C4-2B (cell line): ENCODE results near the gene DEPP1.

ENCODE experiments used
- CTCF ChIP-seq: fragments of 450-650 bp; conservative IDR thresholded peaks from 2 replicates; pipeline ENCODE4 v1.5.1; 2017; ENCODE audit warnings: mild to moderate bottlenecking
- ZFX ChIP-seq: fragments of 450-650 bp; IDR thresholded peaks from 2 replicates; pipeline ENCODE4 v1.6.1; 2017

GRCh38 chr10:44981172-44982113, 2.8 kb upstream of the DEPP1 start:
- TF ChIP-seq CTCF (no peak), ZFX (no peak)
